Progenitor cell of endocrine pancreas (in vitro differentiated cells): ENCODE measurements around the gene SEC24D. TPM values are rescaled to one million over a fixed set of nuclear protein-coding genes. Genes with fewer than 3 reads are reported as not detected.
"Not testable (repeated sequence)": the region's sequence is repeated elsewhere in the genome, so short reads cannot be mapped to it uniquely, and the experiment has no call there.

Source experiments
- DNase-seq: peaks from one replicate; pipeline ENCODE4 v3.0.0; 2021; ENCODE audit warnings: low spot score; ENCODE audit not compliant: unreplicated experiment
- H3K27ac Mint-ChIP-seq: 2 replicates; pipeline ENCODE4 v1.8.0; 2021; ENCODE audit warnings: mild to moderate bottlenecking, moderate library complexity, mixed read lengths
- H3K27me3 Mint-ChIP-seq: 2 replicates; pipeline ENCODE4 v1.8.0; 2021; ENCODE audit warnings: mixed read lengths
- H3K36me3 Mint-ChIP-seq: 2 replicates; pipeline ENCODE4 v1.8.0; 2022; ENCODE audit warnings: mixed read lengths; ENCODE audit not compliant: insufficient read depth
- H3K4me1 Mint-ChIP-seq: 2 replicates; pipeline ENCODE4 v1.8.0; 2021; ENCODE audit warnings: low read depth, mixed read lengths
- H3K4me3 Mint-ChIP-seq: 2 replicates; pipeline ENCODE4 v1.8.0; 2021; ENCODE audit warnings: low read depth, mild to moderate bottlenecking, moderate library complexity, mixed read lengths
- H3K9me3 Mint-ChIP-seq: 2 replicates; pipeline ENCODE4 v1.8.0; 2021; ENCODE audit warnings: low read depth, mixed read lengths
- CTCF ChIP-seq: fragments of 200-600 bp; sonication (generic); IDR thresholded peaks from one replicate; pipeline ENCODE4 v1.5.0; 2021; ENCODE audit warnings: antibody characterized with exemption, mild to moderate bottlenecking; ENCODE audit not compliant: unreplicated experiment
- total RNA-seq: library from RNA; stranded (reverse); gene quantifications from 2 replicates; pipeline ENCODE4 v1.2.1, GENCODE V29; 2021

SEC24D gene
- total RNA-seq, 1 donor from 2014 or later, result 30.2 TPM

GRCh38 chr4:118797558-118798142 is 38.3 kb downstream of the SEC24D start:
- no peak overlapping the region for H3K27ac Mint-ChIP-seq
- no peak for TF ChIP-seq CTCF
- H3K4me3 Mint-ChIP-seq, result no peak overlapping the region
- DNase-seq, result no peak
- H3K36me3 Mint-ChIP-seq, result peaks cover 17% of the 10 kb centered on the region
- H3K9me3 Mint-ChIP-seq, result no peaks in the 10 kb centered on the region
- H3K27me3 Mint-ChIP-seq, result no peaks in the 10 kb centered on the region
- no peaks in the 10 kb centered on the region for H3K4me1 Mint-ChIP-seq

GRCh38 chr4:118791690-118792446 is 44.1 kb downstream of the SEC24D start:
- H3K4me3 Mint-ChIP-seq, result not testable (repeated sequence)

GRCh38 chr4:118790544-118790943 is 45.4 kb downstream of the SEC24D start:
- TF ChIP-seq CTCF, result no peak
- no peak for DNase-seq
- no peak overlapping the region for H3K27ac Mint-ChIP-seq
- H3K4me1 Mint-ChIP-seq, result no peaks in the 10 kb centered on the region
- H3K9me3 Mint-ChIP-seq, result no peaks in the 10 kb centered on the region
- H3K4me3 Mint-ChIP-seq, result no peak overlapping the region
- peaks cover 11% of the 10 kb centered on the region for H3K36me3 Mint-ChIP-seq
- no peaks in the 10 kb centered on the region for H3K27me3 Mint-ChIP-seq

More at GRCh38 chr4:118791690-118792446, 44.1 kb downstream of the SEC24D start:
- peaks cover 13% of the 10 kb centered on the region for H3K36me3 Mint-ChIP-seq
- not testable (repeated sequence) for H3K27ac Mint-ChIP-seq, H3K4me1 Mint-ChIP-seq, DNase-seq, H3K27me3 Mint-ChIP-seq, H3K9me3 Mint-ChIP-seq

- H3K36me3 Mint-ChIP-seq, result peaks cover 11% of the 10 kb centered on the region
- no peak for TF ChIP-seq CTCF
- H3K27me3 Mint-ChIP-seq, result no peaks in the 10 kb centered on the region
- no peak overlapping the region for H3K4me3 Mint-ChIP-seq
- no peaks in the 10 kb centered on the region for H3K4me1 Mint-ChIP-seq
- H3K27ac Mint-ChIP-seq, result no peak overlapping the region
- DNase-seq, result no peak
- no peaks in the 10 kb centered on the region for H3K9me3 Mint-ChIP-seq
These were observed 47.0 kb downstream of the SEC24D start for GRCh38 chr4:118788911-118789310.

GRCh38 chr4:118787844-118788380 is 48.0 kb downstream of the SEC24D start:
- Mint-ChIP-seq H3K36me3 (peaks cover 18% of the 10 kb centered on the region), H3K9me3 (peaks cover 4% of the 10 kb centered on the region), H3K4me3 (no peak overlapping the region), H3K4me1 (no peaks in the 10 kb centered on the region), H3K27me3 (no peaks in the 10 kb centered on the region), H3K27ac (no peak overlapping the region)
- no peak for DNase-seq
- no peak for TF ChIP-seq CTCF
